Measurements from ENCODE around the gene SPEM2.

GRCh38 chr17:7418472-7419152 is 6.8 kb upstream of the SPEM2 start:
- TF ChIP-seq, protein P1, sequence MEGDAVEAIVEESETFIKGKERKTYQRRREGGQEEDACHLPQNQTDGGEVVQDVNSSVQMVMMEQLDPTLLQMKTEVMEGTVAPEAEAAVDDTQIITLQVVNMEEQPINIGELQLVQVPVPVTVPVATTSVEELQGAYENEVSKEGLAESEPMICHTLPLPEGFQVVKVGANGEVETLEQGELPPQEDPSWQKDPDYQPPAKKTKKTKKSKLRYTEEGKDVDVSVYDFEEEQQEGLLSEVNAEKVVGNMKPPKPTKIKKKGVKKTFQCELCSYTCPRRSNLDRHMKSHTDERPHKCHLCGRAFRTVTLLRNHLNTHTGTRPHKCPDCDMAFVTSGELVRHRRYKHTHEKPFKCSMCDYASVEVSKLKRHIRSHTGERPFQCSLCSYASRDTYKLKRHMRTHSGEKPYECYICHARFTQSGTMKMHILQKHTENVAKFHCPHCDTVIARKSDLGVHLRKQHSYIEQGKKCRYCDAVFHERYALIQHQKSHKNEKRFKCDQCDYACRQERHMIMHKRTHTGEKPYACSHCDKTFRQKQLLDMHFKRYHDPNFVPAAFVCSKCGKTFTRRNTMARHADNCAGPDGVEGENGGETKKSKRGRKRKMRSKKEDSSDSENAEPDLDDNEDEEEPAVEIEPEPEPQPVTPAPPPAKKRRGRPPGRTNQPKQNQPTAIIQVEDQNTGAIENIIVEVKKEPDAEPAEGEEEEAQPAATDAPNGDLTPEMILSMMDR (conservative IDR thresholded peaks at IDR 0.05): no peak
- no peak for TF ChIP-seq ZFX (IDR thresholded peaks at IDR 0.05)

All from C4-2B (cell line).